Sigmoid colon (tissue), 7 donors: Measurements from ENCODE around the gene SWAP70. TPM values are rescaled to one million over a fixed set of nuclear protein-coding genes. Genes with fewer than 3 reads are reported as not detected.
A peak's percentile ranks its signal among the peaks of the same experiment; 100 is the strongest.

Source experiments
- DNase-seq: peaks from one replicate; pipeline ENCODE4 v3.0.0-alpha.2; 2019
- H3K27ac ChIP-seq, 4 donors: fragments of 200-600 bp; sonication (generic); one replicate each; pipeline ENCODE4 v1.5.1; 2016 to 2019; ENCODE audit warnings: mild to moderate bottlenecking in 1 of 4
- H3K27me3 ChIP-seq, 3 donors: fragments of 200-600 bp; sonication (generic); one replicate each; pipeline ENCODE4 v1.5.1; 2019; ENCODE audit warnings: mild to moderate bottlenecking in 1 of 3
- H3K36me3 ChIP-seq, 4 donors: fragments of 200-600 bp; sonication (generic); one replicate each; pipeline ENCODE4 v1.5.1; 2016 to 2019
- H3K4me1 ChIP-seq, 4 donors: fragments of 200-600 bp; sonication (generic); one replicate each; pipeline ENCODE4 v1.5.1; 2017 to 2019
- H3K4me3 ChIP-seq, 4 donors: fragments of 200-600 bp; sonication (generic); one replicate each; pipeline ENCODE4 v1.5.1; 2017 to 2019; ENCODE audit warnings: mild to moderate bottlenecking in 2 of 4, moderate library complexity in 1 of 4
- H3K9me3 ChIP-seq, 4 donors: fragments of 200-600 bp in 3 of 4; sonication (generic) in 3 of 4; one replicate each; pipeline versions ENCODE4 v1.5.1 to v1.6.1; 2013 to 2019
- EP300 ChIP-seq, 4 donors: sonication (generic); formaldehyde crosslinking; IDR thresholded peaks; one replicate each; pipeline ENCODE4 v1.6.1; 2017; ENCODE audit warnings: antibody characterized with exemption in 4 of 4
- POLR2A ChIP-seq, 2 donors: fragments of 450-650 bp; IDR thresholded peaks; one replicate each; pipeline ENCODE4 v1.6.1; 2016; ENCODE audit warnings: antibody characterized with exemption in 2 of 2, mild to moderate bottlenecking in 2 of 2, moderate library complexity in 2 of 2
- POLR2AphosphoS5 ChIP-seq, 4 donors: sonication (generic); formaldehyde crosslinking; IDR thresholded peaks; one replicate each; pipeline ENCODE4 v1.6.1; 2017; ENCODE audit warnings: antibody characterized with exemption in 4 of 4
- WGBS, 2 donors: extraction: QIAGEN DNeasy Blood & Tissue Kit; methylation state at CpG; one replicate each; pipeline ENCODE4 v1.1.7; 2013; 5-methylcytosine and 5-hydroxymethylcytosine counted together
- intact Hi-C: fragments of 100-400 bp; cut with DNase I; formaldehyde crosslinking; loops from one replicate; pipeline ENCODE4 v1.15.1; 2023
- polyA plus RNA-seq, 3 donors: library from polyadenylated mRNA; stranded (reverse); fragments of 200-250 nt; gene quantifications; one replicate each; pipeline ENCODE4 v1.2.3, GENCODE V29; 2013
- total RNA-seq, 4 donors: library from RNA; depleted of rRNA; stranded (reverse); fragments of >200 nt; gene quantifications; one replicate each; pipeline ENCODE4 v1.1.0, GENCODE V29; 2016
- TF ChIP-seq, protein P1 (sequence below), 4 experiments: fragments of 450-650 bp in 3 of 4; fragments of 200-600 bp in 1 of 4; IDR thresholded peaks; one replicate each; pipeline ENCODE4 v1.5.1; 2016 to 2019; ENCODE audit warnings: antibody characterized with exemption in 4 of 4, mild to moderate bottlenecking in 3 of 4, moderate library complexity in 2 of 4
- donor health status: healthy with polysubstance abuse.
- donor health status: Bipolar disorder and iron deficiency.
- donor health status: healthy.

Gene SWAP70
- total and polyA plus RNA-seq, 7 donors: 9.5 to 30.3 (median 22.1) TPM

DNA sequence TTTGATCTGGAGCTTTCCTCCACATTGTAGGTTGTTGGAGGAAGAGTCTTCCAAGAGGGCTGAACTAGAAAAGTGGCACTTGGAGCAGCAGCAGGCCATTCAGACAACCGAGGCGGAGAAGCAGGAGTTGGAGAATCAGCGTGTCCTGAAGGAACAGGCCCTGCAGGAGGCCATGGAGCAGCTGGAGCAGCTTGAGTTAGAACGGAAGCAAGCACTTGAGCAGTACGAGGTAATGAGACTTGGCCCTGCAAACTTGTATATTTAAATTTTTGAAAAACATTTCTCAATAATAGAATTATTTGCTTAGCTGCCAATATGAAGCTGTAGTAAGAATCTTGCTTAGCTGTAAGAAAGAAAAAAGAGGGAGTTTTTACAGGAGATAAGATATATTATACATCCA, 84.0 kb downstream of the SWAP70 start:
- peak; percentile 77 for DNase-seq
- Histone ChIP-seq H3K27ac (peak overlapping the region; percentile 25 to 63 (median 53)), H3K4me1 (peaks cover 0 to 25% (median 9%) of the 10 kb centered on the region in 4 donors), H3K27me3 (no peaks in the 10 kb centered on the region), H3K9me3 (no peaks in the 10 kb centered on the region), H3K4me3 (no peak overlapping the region), H3K36me3 (peaks cover 0 to 38% (median 6%) of the 10 kb centered on the region in 4 donors)
- intact Hi-C loops: loop anchor here (2.0 kb wide), 1 partner anchor 133 kb away; no protein-coding TSS in a partner anchor
- TF ChIP-seq, protein P1, sequence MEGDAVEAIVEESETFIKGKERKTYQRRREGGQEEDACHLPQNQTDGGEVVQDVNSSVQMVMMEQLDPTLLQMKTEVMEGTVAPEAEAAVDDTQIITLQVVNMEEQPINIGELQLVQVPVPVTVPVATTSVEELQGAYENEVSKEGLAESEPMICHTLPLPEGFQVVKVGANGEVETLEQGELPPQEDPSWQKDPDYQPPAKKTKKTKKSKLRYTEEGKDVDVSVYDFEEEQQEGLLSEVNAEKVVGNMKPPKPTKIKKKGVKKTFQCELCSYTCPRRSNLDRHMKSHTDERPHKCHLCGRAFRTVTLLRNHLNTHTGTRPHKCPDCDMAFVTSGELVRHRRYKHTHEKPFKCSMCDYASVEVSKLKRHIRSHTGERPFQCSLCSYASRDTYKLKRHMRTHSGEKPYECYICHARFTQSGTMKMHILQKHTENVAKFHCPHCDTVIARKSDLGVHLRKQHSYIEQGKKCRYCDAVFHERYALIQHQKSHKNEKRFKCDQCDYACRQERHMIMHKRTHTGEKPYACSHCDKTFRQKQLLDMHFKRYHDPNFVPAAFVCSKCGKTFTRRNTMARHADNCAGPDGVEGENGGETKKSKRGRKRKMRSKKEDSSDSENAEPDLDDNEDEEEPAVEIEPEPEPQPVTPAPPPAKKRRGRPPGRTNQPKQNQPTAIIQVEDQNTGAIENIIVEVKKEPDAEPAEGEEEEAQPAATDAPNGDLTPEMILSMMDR (IDR thresholded peaks at IDR 0.05): no peak
- no peak for TF ChIP-seq POLR2AphosphoS5 (IDR thresholded peaks at IDR 0.05)
- TF ChIP-seq POLR2A (IDR thresholded peaks at IDR 0.05): no peak
- TF ChIP-seq EP300 (IDR thresholded peaks at IDR 0.05): no peak
- 78 to 86% methylated on average over 5 of the region's 5 CpGs for WGBS, 2 donors

DNA sequence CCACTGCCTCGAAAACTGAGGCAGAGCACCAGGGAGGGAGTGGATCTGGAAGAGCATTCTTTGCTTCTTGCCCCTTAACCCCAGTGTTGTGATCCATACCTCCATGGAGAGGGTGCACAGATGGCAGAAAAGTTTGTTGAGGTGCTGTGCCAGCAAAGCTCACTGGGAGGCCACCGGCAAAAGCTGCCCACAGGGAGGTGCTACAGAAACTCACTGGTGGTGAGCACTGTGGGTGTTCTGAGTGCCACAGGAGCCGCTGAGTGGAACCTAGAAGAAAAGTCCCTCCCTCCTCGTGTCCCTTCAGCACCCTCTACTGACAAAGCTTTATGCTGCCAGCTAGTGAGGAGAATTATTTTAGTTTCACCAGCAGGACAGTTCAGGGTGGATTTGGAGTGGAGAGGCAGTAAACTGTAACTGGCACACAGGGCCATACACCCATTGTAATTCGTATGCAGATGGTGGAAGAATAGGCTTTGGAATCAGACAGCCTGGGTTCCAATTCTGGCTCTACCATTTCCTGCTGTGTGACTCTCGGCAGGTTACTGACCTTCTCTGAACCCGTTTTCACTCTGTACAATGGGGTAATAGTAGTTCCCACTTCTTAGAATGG, 84.6 kb downstream of the SWAP70 start:
- intact Hi-C loops: loop anchor here (2.0 kb wide), 1 partner anchor 134 kb away; no protein-coding TSS in a partner anchor
- DNase-seq: peak; percentile 77
- Histone ChIP-seq H3K36me3 (peaks cover 0 to 38% (median 6%) of the 10 kb centered on the region in 4 donors), H3K4me3 (no peak overlapping the region), H3K9me3 (no peaks in the 10 kb centered on the region), H3K27me3 (no peaks in the 10 kb centered on the region), H3K27ac (peak overlapping the region; percentile 25 to 63 (median 53)), H3K4me1 (peaks cover 0 to 25% (median 9%) of the 10 kb centered on the region in 4 donors)
- 42 to 48% methylated on average over 7 of the region's 7 CpGs for WGBS, 2 donors
- TF ChIP-seq POLR2A (IDR thresholded peaks at IDR 0.05): no peak
- peak in 1 of 4 donors; percentile 8 for TF ChIP-seq POLR2AphosphoS5 (IDR thresholded peaks at IDR 0.05)
- TF ChIP-seq, protein P1 (IDR thresholded peaks at IDR 0.05): peak; percentile 34 to 71 (median 66)
- TF ChIP-seq EP300 (IDR thresholded peaks at IDR 0.05): no peak

DNA sequence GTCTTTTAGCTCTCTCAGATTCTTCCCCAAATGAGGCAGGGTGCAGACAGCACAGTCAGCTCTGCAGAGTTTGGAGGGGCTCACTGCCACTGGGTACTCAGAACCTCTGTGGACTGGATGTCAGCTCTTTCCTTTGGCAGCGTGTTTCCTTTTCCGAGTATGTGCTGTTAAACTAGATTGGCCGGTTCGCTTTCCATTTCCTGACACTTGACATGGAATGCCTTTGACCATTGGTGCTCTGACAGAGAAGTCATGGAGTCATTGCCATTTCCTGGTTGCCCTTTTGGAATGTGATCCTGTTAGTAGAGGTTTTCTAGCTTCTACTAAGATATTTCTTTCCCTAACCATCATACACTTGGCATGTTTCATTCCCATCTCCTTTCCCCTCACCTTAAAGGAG, 86.7 kb downstream of the SWAP70 start:
- Histone ChIP-seq H3K4me3 (no peak overlapping the region), H3K27ac (no peak overlapping the region), H3K36me3 (peaks cover 0 to 38% (median 6%) of the 10 kb centered on the region in 4 donors), H3K9me3 (no peaks in the 10 kb centered on the region), H3K27me3 (no peaks in the 10 kb centered on the region), H3K4me1 (peaks cover 0 to 25% (median 9%) of the 10 kb centered on the region in 4 donors)
- DNase-seq: no peak
- TF ChIP-seq, protein P1 (IDR thresholded peaks at IDR 0.05): no peak
- TF ChIP-seq POLR2A (IDR thresholded peaks at IDR 0.05) (no peak), POLR2AphosphoS5 (IDR thresholded peaks at IDR 0.05) (no peak), EP300 (IDR thresholded peaks at IDR 0.05) (no peak)
- WGBS, 2 donors: 71 to 83% methylated on average over 4 of the region's 4 CpGs
- intact Hi-C loops: loop anchor here (10.0 kb wide), 1 partner anchor 454 kb away; no protein-coding TSS in a partner anchor

DNA sequence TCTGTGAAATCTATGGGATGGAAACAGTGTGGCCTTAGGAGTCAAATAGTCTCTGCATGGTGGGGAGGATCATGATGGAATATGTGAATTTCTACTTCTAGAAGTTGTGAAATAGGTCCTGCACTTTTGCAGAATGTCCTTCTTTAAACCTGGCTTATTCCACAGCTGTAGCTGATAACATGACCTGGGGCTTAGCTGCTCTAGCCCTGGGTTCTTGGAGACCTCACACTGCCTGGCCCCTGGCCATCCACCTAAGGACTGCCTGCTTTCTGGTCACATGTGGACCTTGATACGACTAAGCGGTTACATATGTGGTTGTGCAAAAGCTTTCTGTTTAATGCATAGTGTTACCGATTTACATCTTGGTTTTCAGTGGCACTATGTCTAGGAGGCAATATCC, 88.2 kb downstream of the SWAP70 start:
- Histone ChIP-seq H3K4me1 (peaks cover 0 to 17% (median 12%) of the 10 kb centered on the region in 4 donors), H3K9me3 (no peaks in the 10 kb centered on the region), H3K4me3 (no peak overlapping the region), H3K27me3 (no peaks in the 10 kb centered on the region), H3K36me3 (peaks cover 0 to 38% (median 6%) of the 10 kb centered on the region in 4 donors), H3K27ac (no peak overlapping the region)
- DNase-seq: no peak
- WGBS, 2 donors: 82 to 87% methylated on average over 3 of the region's 3 CpGs
- TF ChIP-seq EP300 (IDR thresholded peaks at IDR 0.05): no peak
- TF ChIP-seq, protein P1 (IDR thresholded peaks at IDR 0.05): no peak
- no peak for TF ChIP-seq POLR2A (IDR thresholded peaks at IDR 0.05)
- TF ChIP-seq POLR2AphosphoS5 (IDR thresholded peaks at IDR 0.05): no peak
- intact Hi-C loops: loop anchor here (10.0 kb wide), 1 partner anchor 453 kb away; no protein-coding TSS in a partner anchor
